HepG2 (cell line): ENCODE data around the gene CCDC33.

Experiments
- CBFB ChIP-seq: sonication (generic); formaldehyde crosslinking; IDR thresholded peaks from 2 replicates; pipeline ENCODE4 v1.4.0; 2020; ENCODE audit warnings: missing genetic modification reagents
- MYNN ChIP-seq: sonication (generic); formaldehyde crosslinking; IDR thresholded peaks from 2 replicates; pipeline ENCODE4 v1.4.0; 2020; ENCODE audit warnings: mild to moderate bottlenecking, low read depth, missing genetic modification reagents
- U2AF2 ChIP-seq: fragments of 200-400 bp; formaldehyde crosslinking; IDR thresholded peaks from 2 replicates; pipeline ENCODE4 v1.6.1; 2017; ENCODE audit warnings: low read depth, mild to moderate bottlenecking, low read length

- TF ChIP-seq MYNN (CRISPR knock-in tag) (no peak), CBFB (CRISPR knock-in tag) (no peak), U2AF2 (no peak)
Measured at GRCh38 chr15:74330861-74331408, 94.8 kb downstream of the CCDC33 start.
